Kidney capillary endothelial cell (primary cell): ENCODE results near the gene AJAP1.
"Not testable (repeated sequence)": the region's sequence is repeated elsewhere in the genome, so short reads cannot be mapped to it uniquely, and the experiment has no call there.

Experiments
- DNase-seq: peaks from one replicate; pipeline ENCODE4 v3.0.0-alpha.2; 2018; ENCODE audit warnings: low spot score

AJAP1 gene

GRCh38 chr1:4657960-4658541 lies 3.6 kb downstream of the AJAP1 start:
- DNase-seq = no peak

- no peak for DNase-seq
These were observed 4.5 kb downstream of the AJAP1 start for GRCh38 chr1:4658643-4659628.

- DNase-seq = no peak
These were observed 6.6 kb downstream of the AJAP1 start for GRCh38 chr1:4660917-4661594.

- no peak for DNase-seq
These were observed 7.1 kb downstream of the AJAP1 start for GRCh38 chr1:4661595-4661917.

- no peak for DNase-seq
These were observed 7.8 kb downstream of the AJAP1 start for GRCh38 chr1:4662168-4662567.

GRCh38 chr1:4662723-4663122 lies 8.3 kb downstream of the AJAP1 start:
- no peak for DNase-seq

- no peak for DNase-seq
These were observed 9.7 kb downstream of the AJAP1 start for GRCh38 chr1:4664095-4664494.

GRCh38 chr1:4664606-4665005 lies 10.2 kb downstream of the AJAP1 start:
- no peak for DNase-seq

- no peak for DNase-seq
These were observed 11.0 kb downstream of the AJAP1 start for GRCh38 chr1:4665456-4665855.

- DNase-seq = not testable (repeated sequence)
These were observed 12.3 kb downstream of the AJAP1 start for GRCh38 chr1:4666683-4667082.

- peak; percentile 51 for DNase-seq
These were observed 14.6 kb downstream of the AJAP1 start for GRCh38 chr1:4668743-4669700.

GRCh38 chr1:4670265-4670664 lies 15.9 kb downstream of the AJAP1 start:
- DNase-seq = no peak

GRCh38 chr1:4671828-4672227 lies 17.4 kb downstream of the AJAP1 start:
- DNase-seq = no peak

- DNase-seq = no peak
These were observed 19.1 kb downstream of the AJAP1 start for GRCh38 chr1:4673494-4673893.

GRCh38 chr1:4674117-4674516 lies 19.7 kb downstream of the AJAP1 start:
- DNase-seq = no peak

GRCh38 chr1:4674676-4675075 lies 20.3 kb downstream of the AJAP1 start:
- no peak for DNase-seq

- no peak for DNase-seq
These were observed 21.2 kb downstream of the AJAP1 start for GRCh38 chr1:4675454-4676186.

- DNase-seq = no peak
These were observed 21.8 kb downstream of the AJAP1 start for GRCh38 chr1:4676253-4676652.

GRCh38 chr1:4677608-4678007 lies 23.2 kb downstream of the AJAP1 start:
- DNase-seq = no peak

GRCh38 chr1:4678066-4678717 lies 23.8 kb downstream of the AJAP1 start:
- DNase-seq = no peak

- no peak for DNase-seq
These were observed 26.6 kb downstream of the AJAP1 start for GRCh38 chr1:4681026-4681425.
